ENCODE measurements around the gene CLSTN2.

Gene CLSTN2

GRCh38 chr3:140153736-140154135, 218.8 kb downstream of the CLSTN2 start:
- no peak for DNase-seq

- no peak for DNase-seq
Observed at GRCh38 chr3:140157161-140157560, 222.2 kb downstream of the CLSTN2 start.

GRCh38 chr3:140159646-140160045, 224.7 kb downstream of the CLSTN2 start:
- no peak for DNase-seq

- DNase-seq = no peak
Observed at GRCh38 chr3:140160553-140160952, 225.6 kb downstream of the CLSTN2 start.

- DNase-seq = no peak
Observed at GRCh38 chr3:140162551-140162950, 227.6 kb downstream of the CLSTN2 start.

- DNase-seq = no peak
Observed at GRCh38 chr3:140163159-140163763, 228.3 kb downstream of the CLSTN2 start.

GRCh38 chr3:140164156-140164555, 229.2 kb downstream of the CLSTN2 start:
- DNase-seq = no peak

GRCh38 chr3:140164922-140165590, 230.1 kb downstream of the CLSTN2 start:
- no peak for DNase-seq

GRCh38 chr3:140165781-140166180, 230.8 kb downstream of the CLSTN2 start:
- DNase-seq = no peak

- DNase-seq = no peak
Observed at GRCh38 chr3:140166861-140167599, 232.0 kb downstream of the CLSTN2 start.

GRCh38 chr3:140167600-140168281, 232.8 kb downstream of the CLSTN2 start:
- DNase-seq = no peak

GRCh38 chr3:140170612-140171011, 235.6 kb downstream of the CLSTN2 start:
- no peak for DNase-seq

GRCh38 chr3:140176526-140176925, 241.5 kb downstream of the CLSTN2 start:
- peak; percentile 36 for DNase-seq

GRCh38 chr3:140177943-140178342, 243.0 kb downstream of the CLSTN2 start:
- no peak for DNase-seq

GRCh38 chr3:140178482-140178881, 243.5 kb downstream of the CLSTN2 start:
- DNase-seq = no peak

- DNase-seq = no peak
Observed at GRCh38 chr3:140180603-140181002, 245.6 kb downstream of the CLSTN2 start.

- DNase-seq = no peak
Observed at GRCh38 chr3:140185375-140185774, 250.4 kb downstream of the CLSTN2 start.

- DNase-seq = peak; percentile 11
Observed at GRCh38 chr3:140186421-140186920, 251.5 kb downstream of the CLSTN2 start.

GRCh38 chr3:140187028-140187427, 252.0 kb downstream of the CLSTN2 start:
- DNase-seq = no peak

- DNase-seq = no peak
Observed at GRCh38 chr3:140187656-140188221, 252.8 kb downstream of the CLSTN2 start.

- no peak for DNase-seq
Observed at GRCh38 chr3:140188285-140188684, 253.3 kb downstream of the CLSTN2 start.

GRCh38 chr3:140189267-140189666, 254.3 kb downstream of the CLSTN2 start:
- no peak for DNase-seq

- DNase-seq = no peak
Observed at GRCh38 chr3:140189976-140190375, 255.0 kb downstream of the CLSTN2 start.

Data from NCI-H226 (cell line).